K562 (cell line): Measurements from ENCODE around the gene MOK. TPM values are rescaled to one million over a fixed set of nuclear protein-coding genes. Genes with fewer than 3 reads are reported as not detected.
"Not testable (repeated sequence)": the region's sequence is repeated elsewhere in the genome, so short reads cannot be mapped to it uniquely, and the experiment has no call there.

ENCODE experiments used
- ATAC-seq: fragments of 200-7000 bp; cut with Tn5 transposase; 3 replicates; pipeline ENCODE4 v1.9.1; 2020; ENCODE audit warnings: moderate library complexity
- BruUV-seq: library from RNA; stranded (reverse); fragments of 400-500 nt; replicated peaks from 2 replicates; lab custom pipeline; 2021; lab: Mats Ljungman, UMichigan
- CTCF ChIA-PET: fragments of 300-600 bp; formaldehyde crosslinking; extraction: SDS; loops from one replicate; lab custom pipeline; 2021; ENCODE audit warnings: low intra/inter-chr PET ratio; lab: Yijun Ruan, JAX
- POLR2A ChIA-PET: fragments of 300-600, 350-650 bp; sonication (Branson Sonifier 250); formaldehyde crosslinking; extraction: SDS; loops from one replicate; lab custom pipeline; 2021; ENCODE audit warnings: antibody characterized with exemption, inconsistent platforms; lab: Yijun Ruan, JAX
- DNase-seq, 4 experiments: peaks; one replicate each; pipeline versions ENCODE4 v3.0.0 to v3.0.0-alpha.2; 2011 to 2018; ENCODE audit warnings: low spot score in 3 of 4, mixed read lengths in 3 of 4; ENCODE audit errors: extremely low read depth in 1 of 4
- FAIRE-seq: peaks from 2 replicates; lab custom pipeline; 2011; peaks lifted over from hg19 to GRCh38; lab: Jason Lieb, UNC
- H2AFZ ChIP-seq: 2 replicates; pipeline ENCODE4 v1.6.0; 2011; ENCODE audit warnings: low read depth, low read length, control low read depth, inconsistent platforms
- H3K27ac ChIP-seq: fragments of 200-600 bp; 3 replicates; pipeline ENCODE4 v1.8.0; 2011; ENCODE audit warnings: low read depth, mild to moderate bottlenecking, control low read depth, inconsistent platforms, low read length, moderate library complexity, mixed read lengths; ENCODE audit errors: extremely low read depth
- H3K27me3 ChIP-seq, 2 experiments: fragments of 300-600 bp in 1 of 2; 2 replicates in 1 of 2; 3 replicates in 1 of 2; pipeline versions ENCODE4 v1.6.0 to v1.8.0; 2011; ENCODE audit warnings: inconsistent platforms in 2 of 2, low read length in 2 of 2, mild to moderate bottlenecking in 1 of 2, mixed read lengths in 1 of 2, moderate library complexity in 1 of 2; ENCODE audit not compliant: control insufficient read depth in 2 of 2, insufficient read depth in 2 of 2
- H3K36me3 ChIP-seq: fragments of 300-600 bp; 3 replicates; pipeline ENCODE4 v1.8.0; 2011; ENCODE audit warnings: mild to moderate bottlenecking, low read length, inconsistent platforms; ENCODE audit not compliant: control insufficient read depth, insufficient read depth
- H3K4me1 ChIP-seq, 2 experiments: fragments of 200-600 bp in 1 of 2; replicated peaks in 1 of 2; 2 replicates in 1 of 2; 3 replicates in 1 of 2; pipeline versions ENCODE4 v1.5.1 to v1.8.0; 2011; ENCODE audit warnings: inconsistent platforms in 2 of 2, low read length in 2 of 2, mild to moderate bottlenecking in 1 of 2, mixed read lengths in 1 of 2, moderate library complexity in 1 of 2; ENCODE audit not compliant: control insufficient read depth in 2 of 2, insufficient read depth in 2 of 2
- H3K4me2 ChIP-seq: 2 replicates; pipeline ENCODE4 v1.6.1; 2011; ENCODE audit warnings: low read length, control low read depth, inconsistent platforms, mixed read lengths; ENCODE audit not compliant: insufficient read depth
- H3K4me3 ChIP-seq: fragments of 200-600 bp; sonication (generic), shearing (Covaris generic); 2 replicates; pipeline ENCODE4 v1.5.1; 2016; ENCODE audit warnings: control low read depth, inconsistent platforms
- H3K79me2 ChIP-seq: fragments of 200-600 bp; 3 replicates; pipeline ENCODE4 v1.8.0; 2011; ENCODE audit warnings: low read length, inconsistent platforms; ENCODE audit not compliant: control insufficient read depth, insufficient read depth
- H3K9ac ChIP-seq, 2 experiments: 2 replicates each; pipeline versions ENCODE4 v1.6.0 to v1.6.1; 2011; ENCODE audit warnings: low read depth in 2 of 2, low read length in 2 of 2, control low read depth in 1 of 2, inconsistent platforms in 1 of 2, mild to moderate bottlenecking in 1 of 2, mixed read lengths in 1 of 2; ENCODE audit not compliant: insufficient read depth in 1 of 2
- H3K9me1 ChIP-seq: one replicate; pipeline ENCODE4 v1.6.0; 2011; ENCODE audit warnings: inconsistent platforms, mild to moderate bottlenecking, low read length, moderate library complexity; ENCODE audit not compliant: control insufficient read depth, insufficient read depth
- H3K9me3 ChIP-seq: replicated peaks from 2 replicates; pipeline ENCODE4 v1.5.1; 2011; ENCODE audit warnings: low read depth, low read length, inconsistent platforms; ENCODE audit not compliant: control insufficient read depth, insufficient read depth
- H4K20me1 ChIP-seq: replicated peaks from 2 replicates; pipeline ENCODE4 v1.6.1; 2011; ENCODE audit warnings: low read length, inconsistent platforms, mixed read lengths; ENCODE audit not compliant: control insufficient read depth, insufficient read depth
- CREB3L1 ChIP-seq: fragments of 450-650 bp; IDR thresholded peaks from 2 replicates; pipeline ENCODE4 v1.6.1; 2014; ENCODE audit warnings: low read depth, mild to moderate bottlenecking, moderate library complexity, borderline replicate concordance
- NFYB ChIP-seq: IDR thresholded peaks from 2 replicates; pipeline ENCODE4 v1.6.1; 2011; ENCODE audit warnings: mild to moderate bottlenecking, moderate library complexity; ENCODE audit not compliant: insufficient read length; ENCODE audit errors: extremely low read depth
- ZC3H11A ChIP-seq: IDR thresholded peaks from 2 replicates; pipeline ENCODE4 v1.6.1; 2012; ENCODE audit warnings: low read depth, low read length, improper control_type of control experiment
- WGBS: fragments of 100-300 bp; shearing (Covaris generic); methylation state at CpG from one replicate; pipeline ENCODE4 v1.1.6; 2016; ENCODE audit warnings: low coverage, mixed read lengths; ENCODE audit not compliant: insufficient coverage; ENCODE audit errors: missing lambda C conversion rate; 5-methylcytosine and 5-hydroxymethylcytosine counted together
- in situ Hi-C: fragments of 300-500 bp; cut with MboI; formaldehyde crosslinking; loops from 4 replicates; pipeline ENCODE4 v1.15.0; 2018; ENCODE audit warnings: inconsistent platforms, mixed read lengths
- intact Hi-C: fragments of 100-400 bp; cut with micrococcal nuclease; formaldehyde crosslinking; loops from 2 replicates; pipeline ENCODE4 v1.14.2; 2022
- polyA plus RNA-seq, 8 experiments: library from polyadenylated mRNA; depleted of rRNA in 4 of 8; stranded (reverse) in 5 of 8; unstranded in 3 of 8; fragments of >200 nt; fragmentation: Nextera tagmentation in 2 of 8; fragmentation: Illumina TruSeq in 1 of 8; extraction: Ambion mirVana in 2 of 8; extraction: Trizol in 1 of 8; gene quantifications; 2 replicates each; pipeline versions ENCODE4 v1.2.1 to v1.2.3, GENCODE V29; 2011 to 2014; ENCODE audit warnings: inconsistent platforms in 1 of 8, missing spikeins in 1 of 8
- total RNA-seq, 7 experiments: library from RNA; depleted of rRNA in 6 of 7; stranded (reverse); fragments of >200 nt in 6 of 7; fragmentation: Illumina TruSeq in 2 of 7; extraction: Trizol in 2 of 7; gene quantifications; 2 replicates each; pipeline versions ENCODE4 v1.2.1 to v1.2.3, GENCODE V29; 2011 to 2021; ENCODE audit warnings: low replicate concordance in 1 of 7

Gene MOK
- total and polyA plus RNA-seq, 9 of the 15 experiments (the other 6 are each of a cell fraction or from before 2014, with no cell fraction given): 1.3 to 8.4 (median 5.3) TPM

- TF ChIP-seq ZC3H11A (no peak), CREB3L1 (no peak)
- no peaks in the 10 kb centered on the region for H3K79me2 ChIP-seq
- H3K4me1 ChIP-seq: peaks cover 0 to 3% of the 10 kb centered on the region in 2 experiments; a peak in 2 of 5 replicates
- H3K36me3 ChIP-seq: no peaks in the 10 kb centered on the region
- no peak for FAIRE-seq
- DNase-seq: no peak
- intact Hi-C loops: no loop called here
- H3K27ac ChIP-seq: no peak overlapping the region
- ChIA-PET POLR2A (no interaction called here), CTCF (no interaction called here)
- no peak overlapping the region for H3K4me2 ChIP-seq
- ATAC-seq: no peak
- H4K20me1 ChIP-seq: no peaks in the 10 kb centered on the region
- no peaks in the 10 kb centered on the region for H3K27me3 ChIP-seq
- WGBS: 80% methylated on average over 3 of the region's 3 CpGs
- no peak overlapping the region for H3K4me3 ChIP-seq
- no peak overlapping the region for H3K9ac ChIP-seq
- H2AFZ ChIP-seq: no peak overlapping the region
- no TSS peak for BruUV-seq
- H3K9me3 ChIP-seq: no peaks in the 10 kb centered on the region
- no peaks in the 10 kb centered on the region for H3K9me1 ChIP-seq
- in situ Hi-C loops: no loop called here
These were observed 1.3 kb downstream of the MOK start for GRCh38 chr14:102303664-102304063.

DNA sequence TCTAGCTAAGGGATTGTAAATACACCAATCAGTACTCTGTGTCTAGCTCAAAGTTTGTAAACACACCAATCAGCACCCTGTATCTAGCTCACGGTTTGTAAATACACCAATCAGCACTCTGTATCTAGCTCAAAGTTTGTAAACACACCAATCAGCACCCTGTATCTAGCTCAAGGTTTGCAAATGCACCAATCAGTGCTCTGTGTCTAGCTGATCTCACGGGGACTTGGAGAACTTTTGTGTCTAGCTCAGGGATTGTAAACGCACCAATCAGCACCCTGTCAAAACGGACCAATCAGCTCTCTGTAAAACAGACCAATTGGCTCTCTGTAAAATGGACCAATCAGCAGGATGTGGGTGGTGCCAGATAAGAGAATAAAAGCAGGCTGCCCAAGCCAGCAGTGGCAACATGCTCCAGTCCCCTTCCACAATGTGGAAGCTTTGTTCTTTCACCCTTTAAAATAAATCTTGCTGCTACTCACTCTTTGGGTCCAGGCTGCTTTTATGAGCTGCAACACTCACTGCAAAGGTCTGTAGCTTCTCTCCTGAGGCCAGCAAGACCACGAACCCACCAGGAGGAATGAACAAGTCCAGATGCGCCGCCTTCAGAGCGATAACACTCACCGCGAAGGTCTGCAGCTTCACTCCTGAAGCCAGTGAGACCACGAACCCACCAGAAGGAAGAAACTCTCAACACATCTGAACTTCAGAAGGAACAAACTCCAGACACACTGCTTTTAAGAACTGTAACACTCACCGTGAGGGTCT is 6.5 kb downstream of the MOK start:
- H3K4me3 ChIP-seq, CTCF ChIA-PET, FAIRE-seq, H3K4me1 ChIP-seq, H3K4me2 ChIP-seq, BruUV-seq, in situ Hi-C loops, DNase-seq, H3K27me3 ChIP-seq, ATAC-seq, H3K9ac ChIP-seq, H3K36me3 ChIP-seq, H2AFZ ChIP-seq, H3K9me1 ChIP-seq, H4K20me1 ChIP-seq, H3K27ac ChIP-seq, H3K79me2 ChIP-seq, intact Hi-C loops, H3K9me3 ChIP-seq: not testable (repeated sequence)
- 84% methylated on average over 8 of the region's 12 CpGs for WGBS
- peak; percentile 49 for TF ChIP-seq NFYB
- POLR2A ChIA-PET: interaction anchor here (0.7 kb wide), 1 partner anchor 26 kb away, joined by 3 read pairs; no protein-coding TSS in a partner anchor
